Small intestine (tissue), 7 donors: ENCODE results near the gene UBE2M. TPM values are rescaled to one million over a fixed set of nuclear protein-coding genes. Genes with fewer than 3 reads are reported as not detected.

Experiments
- DNase-seq, 2 donors: peaks; one replicate each; pipeline versions ENCODE4 v3.0.0 to v3.0.0-alpha.2; 2013
- FAIRE-seq: peaks from 2 replicates; lab custom pipeline; 2012; peaks lifted over from hg19 to GRCh38; lab: Jason Lieb, UNC
- H3K27ac ChIP-seq, 3 donors: one replicate each; pipeline ENCODE4 v1.5.1; 2013; ENCODE audit warnings: low read length in 2 of 3, mild to moderate bottlenecking in 2 of 3, control low read depth in 1 of 3, inconsistent platforms in 1 of 3, low read depth in 1 of 3, moderate library complexity in 1 of 3
- H3K27me3 ChIP-seq, 3 donors: one replicate each; pipeline ENCODE4 v1.6.1; 2013; ENCODE audit warnings: low read length in 3 of 3, inconsistent platforms in 1 of 3; ENCODE audit not compliant: control insufficient read depth in 3 of 3, insufficient read depth in 3 of 3
- H3K36me3 ChIP-seq, 3 donors: one replicate each; pipeline ENCODE4 v1.6.1; 2013; ENCODE audit warnings: low read length in 3 of 3, inconsistent platforms in 1 of 3, low read depth in 1 of 3, mild to moderate bottlenecking in 1 of 3, moderate library complexity in 1 of 3; ENCODE audit not compliant: control insufficient read depth in 3 of 3, insufficient read depth in 2 of 3
- H3K4me1 ChIP-seq, 3 donors: one replicate each; pipeline ENCODE4 v1.6.1; 2013; ENCODE audit warnings: low read length in 2 of 3, inconsistent platforms in 1 of 3, low read depth in 1 of 3, mild to moderate bottlenecking in 1 of 3, moderate library complexity in 1 of 3; ENCODE audit not compliant: control insufficient read depth in 3 of 3, insufficient read depth in 2 of 3
- H3K4me3 ChIP-seq, 3 donors: one replicate each; pipeline ENCODE4 v1.5.1; 2013; ENCODE audit warnings: low read length in 3 of 3, control low read depth in 1 of 3, inconsistent platforms in 1 of 3, low read depth in 1 of 3, mild to moderate bottlenecking in 1 of 3, moderate library complexity in 1 of 3
- H3K9me3 ChIP-seq, 2 donors: one replicate each; pipeline ENCODE4 v1.6.1; 2013; ENCODE audit warnings: low read depth in 1 of 2, low read length in 1 of 2; ENCODE audit not compliant: control insufficient read depth in 2 of 2, insufficient read depth in 1 of 2
- WGBS, 3 donors: extraction: QIAGEN DNeasy Blood & Tissue Kit; methylation state at CpG; one replicate each; pipeline ENCODE4 v1.1.7; 2013; 5-methylcytosine and 5-hydroxymethylcytosine counted together
- polyA plus RNA-seq, 4 donors: library from polyadenylated mRNA; stranded (reverse) in 3 of 4; unstranded in 1 of 4; fragments of 200-250 nt in 3 of 4; fragments of 120-200 nt in 1 of 4; gene quantifications; one replicate each; pipeline versions ENCODE4 v1.2.1 to v1.2.3, GENCODE V29; 2013
- donor health status: healthy with polysubstance abuse.
- donor health status: control.
- donor health status: control.
- donor health status: Bipolar disorder and iron deficiency.
- donor health status: healthy.

UBE2M gene
- polyA plus RNA-seq, 4 donors, result 42.7 to 53.4 (median 48.9) TPM

DNA sequence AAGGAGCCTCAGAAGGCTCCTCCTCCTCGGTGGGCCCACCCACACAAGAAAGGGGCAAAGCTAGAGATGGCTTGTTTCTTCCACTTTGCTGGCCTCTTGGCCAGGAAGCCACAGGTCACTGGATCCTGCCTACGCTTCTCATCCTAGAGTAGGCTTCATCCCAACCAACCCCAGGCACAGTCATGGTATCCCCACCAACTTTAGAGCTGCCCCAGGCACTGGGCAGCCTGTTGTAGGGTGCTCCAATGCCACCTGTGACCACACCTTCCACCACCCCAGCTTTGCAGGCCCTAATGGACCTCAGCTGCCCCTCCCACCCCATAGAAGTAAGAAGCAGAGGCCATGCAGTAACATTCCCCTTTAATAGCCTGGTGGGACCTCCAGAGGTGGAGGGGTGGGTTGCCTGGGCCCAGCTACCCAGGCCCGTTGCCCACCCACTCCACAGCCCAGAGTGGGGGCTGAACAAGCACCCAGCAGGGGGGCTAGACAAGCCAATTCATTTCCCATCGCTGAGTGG, 3.0 kb downstream of the UBE2M start:
- Histone ChIP-seq H3K27me3 (no peaks in the 10 kb centered on the region), H3K4me3 (peak overlapping the region; percentile 17 to 80 (median 67)), H3K9me3 (no peaks in the 10 kb centered on the region), H3K4me1 (peaks cover 0 to 32% (median 4%) of the 10 kb centered on the region in 3 donors), H3K36me3 (peaks cover 14 to 58% (median 20%) of the 10 kb centered on the region in 3 donors), H3K27ac (peak overlapping the region; percentile 64 to 97 (median 94))
- DNase-seq (no peak), FAIRE-seq (no peak)
- 39 to 42% (median 40%) methylated on average over 4 of the region's 4 CpGs for WGBS, 3 donors

DNA sequence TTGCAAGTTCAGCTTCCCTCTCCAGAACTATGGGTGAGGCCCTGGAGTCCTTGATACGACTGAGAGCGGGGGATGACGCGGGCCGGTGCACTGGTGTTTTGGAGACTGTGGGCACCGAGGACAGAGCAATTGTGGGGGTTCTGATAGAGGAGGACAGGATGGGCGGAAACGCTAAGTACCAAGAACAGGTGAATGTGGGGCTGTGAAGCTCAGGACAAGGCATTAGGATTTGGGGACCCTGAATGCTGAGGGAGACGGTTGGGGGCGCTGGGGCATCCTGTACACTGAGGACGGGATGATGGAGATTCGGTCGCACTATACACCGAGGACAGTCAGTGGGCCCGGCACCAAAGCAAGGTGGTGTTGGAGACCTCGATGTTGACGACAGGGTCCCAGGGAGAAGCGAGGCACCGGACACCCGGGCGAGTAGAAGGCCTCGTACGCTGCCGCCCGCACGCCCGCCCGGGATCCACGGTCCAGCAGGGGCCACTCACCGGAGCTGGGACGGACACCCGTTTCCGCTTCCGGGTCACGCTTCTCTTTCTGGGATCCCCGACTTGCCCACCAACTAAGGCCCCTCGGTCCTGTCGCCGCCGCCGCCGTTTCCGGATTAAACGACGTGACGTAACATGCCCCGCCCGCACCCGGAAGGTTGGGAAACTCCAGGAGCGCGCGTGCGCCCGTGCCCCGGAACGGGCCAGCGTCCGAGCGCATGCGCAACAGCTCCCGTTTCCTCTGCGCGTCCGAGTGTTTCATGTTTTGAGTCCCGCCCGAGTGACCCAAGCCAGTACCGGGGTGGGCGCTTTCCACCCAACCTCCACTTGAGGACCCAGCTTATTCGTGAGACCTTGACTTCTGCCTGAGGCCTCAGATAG, 3.7 kb downstream of the UBE2M start, which contains the start of gene CHMP2A:
Gene CHMP2A (minus strand): TSS at position 612 of the 875 bp plus-strand sequence. CDS start 893 bp downstream, outside the sequence.
- DNase-seq (peak; percentile 95 to 99), FAIRE-seq (no peak)
- Histone ChIP-seq H3K9me3 (no peaks in the 10 kb centered on the region), H3K4me1 (peaks cover 0 to 25% (median 4%) of the 10 kb centered on the region in 3 donors), H3K36me3 (peaks cover 14 to 65% (median 20%) of the 10 kb centered on the region in 3 donors), H3K27ac (peak within 1 kb of the TSS; percentile 86 to 97 (median 94)), H3K27me3 (no peaks in the 10 kb centered on the region), H3K4me3 (peak within 1 kb of the TSS; percentile 60 to 80 (median 67))
- 0 to 1% (median 0%) methylated on average over 49 to 69 of the region's 69 CpGs for WGBS, 3 donors

GRCh38 chr19:58553799-58554493, 4.5 kb downstream of the UBE2M start:
- H3K4me3 ChIP-seq, result peak overlapping the region; percentile 60 to 80 (median 67)
- DNase-seq (peak in 1 of 2 donors; percentile 41), FAIRE-seq (no peak)
- WGBS, 3 donors, result 21 to 33% (median 26%) methylated on average over 18 of the region's 18 CpGs
- H3K9me3 ChIP-seq, result no peaks in the 10 kb centered on the region
- H3K4me1 ChIP-seq, result peaks cover 0 to 22% (median 4%) of the 10 kb centered on the region in 3 donors
- H3K27me3 ChIP-seq, result no peaks in the 10 kb centered on the region
- peak overlapping the region; percentile 86 to 97 (median 94) for H3K27ac ChIP-seq
- peaks cover 17 to 73% (median 24%) of the 10 kb centered on the region in 3 donors for H3K36me3 ChIP-seq

GRCh38 chr19:58552655-58553054, 5.8 kb downstream of the UBE2M start:
- no peak overlapping the region for H3K4me3 ChIP-seq
- 85 to 91% (median 88%) methylated on average over 2 of the region's 2 CpGs for WGBS, 3 donors
- H3K9me3 ChIP-seq, result no peaks in the 10 kb centered on the region
- no peak for DNase-seq
- no peak overlapping the region for H3K27ac ChIP-seq
- H3K4me1 ChIP-seq, result peaks cover 0 to 22% (median 4%) of the 10 kb centered on the region in 3 donors
- H3K36me3 ChIP-seq, result peaks cover 24 to 86% (median 31%) of the 10 kb centered on the region in 3 donors
- no peak for FAIRE-seq
- H3K27me3 ChIP-seq, result no peaks in the 10 kb centered on the region

DNA sequence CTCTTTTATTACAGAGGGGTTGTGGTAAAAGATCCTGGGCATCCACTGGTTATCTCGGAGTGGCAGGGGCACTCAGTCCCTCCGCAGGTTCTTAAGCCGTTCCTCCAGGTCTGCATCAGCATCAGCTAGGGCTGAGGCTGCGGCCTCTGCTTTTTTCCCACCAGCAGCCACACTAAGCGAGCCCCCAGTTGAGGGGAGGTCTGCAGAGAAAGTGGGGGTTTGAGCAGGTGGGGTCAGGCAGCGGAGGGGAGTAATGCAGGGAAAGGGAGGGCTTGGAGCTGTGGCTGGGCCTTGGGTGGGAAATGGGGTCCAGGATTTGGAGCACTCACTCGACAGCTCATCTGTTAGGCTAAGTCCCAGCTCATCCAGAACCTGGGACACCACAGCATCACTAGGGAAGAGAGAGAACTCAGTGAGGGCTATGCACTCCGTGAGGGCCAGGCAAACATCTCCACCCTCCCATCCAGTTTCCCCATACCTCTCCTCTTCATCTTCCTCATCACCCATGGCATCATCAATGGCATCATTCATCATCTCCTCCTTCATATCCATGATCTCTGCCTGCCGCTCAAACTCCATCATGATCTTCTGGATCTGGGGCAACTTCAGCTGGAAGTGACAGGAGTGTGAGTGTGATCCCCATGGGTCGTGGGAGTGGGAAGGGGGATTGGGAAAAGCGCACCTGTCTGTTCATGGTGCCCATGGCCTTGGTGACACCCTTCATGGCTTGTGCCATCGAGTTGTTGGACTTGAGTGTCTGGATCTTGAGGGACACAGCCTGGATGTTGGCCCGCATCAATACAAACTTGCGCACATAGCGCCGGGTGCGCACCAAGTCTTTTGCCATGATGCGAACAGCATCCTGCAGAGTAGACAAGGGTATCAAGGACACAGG, 6.6 kb downstream of the UBE2M start:
- H3K27ac ChIP-seq, result no peak overlapping the region
- no peak overlapping the region for H3K4me3 ChIP-seq
- 92 to 96% (median 94%) methylated on average over 18 of the region's 18 CpGs for WGBS, 3 donors
- DNase-seq, result no peak
- H3K27me3 ChIP-seq, result no peaks in the 10 kb centered on the region
- H3K9me3 ChIP-seq, result no peaks in the 10 kb centered on the region
- no peak for FAIRE-seq
- H3K36me3 ChIP-seq, result peaks cover 27 to 88% (median 31%) of the 10 kb centered on the region in 3 donors
- peaks cover 0 to 19% (median 4%) of the 10 kb centered on the region in 3 donors for H3K4me1 ChIP-seq

DNA sequence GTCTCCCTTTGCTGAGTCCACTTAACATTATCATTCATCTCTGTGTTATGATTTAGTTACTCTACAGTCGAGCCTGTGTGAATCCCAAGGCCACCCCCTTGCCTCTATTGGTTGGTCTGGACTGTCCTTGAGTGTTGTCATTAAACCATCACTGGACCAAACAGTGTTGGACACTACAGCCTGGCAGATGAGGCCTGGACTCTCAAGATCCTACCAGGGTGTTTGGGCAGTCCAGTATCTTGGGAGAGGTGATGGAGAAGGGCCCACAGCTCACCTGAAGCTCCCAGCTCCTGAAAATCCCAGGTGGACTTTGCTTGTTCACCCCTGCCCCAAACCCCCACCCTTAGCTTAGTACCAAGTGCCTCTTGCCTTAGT, 7.3 kb downstream of the UBE2M start:
- Histone ChIP-seq H3K4me3 (no peak overlapping the region), H3K36me3 (peaks cover 27 to 84% (median 28%) of the 10 kb centered on the region in 3 donors), H3K27me3 (no peaks in the 10 kb centered on the region), H3K27ac (no peak overlapping the region), H3K4me1 (peaks cover 5 to 19% (median 10%) of the 10 kb centered on the region in 3 donors), H3K9me3 (no peaks in the 10 kb centered on the region)
- no peak for DNase-seq
- WGBS, 3 donors, result 33 to 40% (median 39%) methylated on average over 1 of the region's 1 CpG
- no peak for FAIRE-seq

DNA sequence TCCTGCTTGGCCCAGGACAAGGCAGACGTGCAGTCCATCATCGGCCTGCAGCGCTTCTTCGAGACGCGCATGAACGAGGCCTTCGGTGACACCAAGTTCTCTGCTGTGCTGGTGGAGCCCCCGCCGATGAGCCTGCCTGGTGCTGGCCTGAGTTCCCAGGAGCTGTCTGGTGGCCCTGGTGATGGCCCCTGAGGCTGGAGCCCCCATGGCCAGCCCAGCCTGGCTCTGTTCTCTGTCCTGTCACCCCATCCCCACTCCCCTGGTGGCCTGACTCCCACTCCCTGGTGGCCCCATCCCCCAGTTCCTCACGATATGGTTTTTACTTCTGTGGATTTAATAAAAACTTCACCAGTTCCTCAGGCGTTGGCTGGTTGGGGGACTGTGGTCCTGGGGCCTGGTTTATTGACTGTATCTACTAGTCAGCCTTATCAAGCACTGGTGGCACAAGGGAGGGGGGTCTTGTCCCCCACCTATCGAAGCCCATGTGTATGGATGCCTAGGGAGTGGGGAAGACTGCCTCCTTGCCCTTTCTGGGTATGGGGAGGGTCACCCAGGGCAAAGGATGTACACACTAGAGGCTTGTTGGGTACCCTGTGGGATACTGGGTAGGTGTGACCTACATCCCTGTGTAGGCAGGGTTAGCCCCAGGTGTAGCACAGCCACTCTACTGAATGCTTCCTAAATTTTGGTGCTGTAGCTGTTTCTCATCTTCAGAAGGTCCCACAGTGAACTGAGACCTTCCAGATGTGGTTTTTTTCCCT, 7.9 kb downstream of the UBE2M start:
- no peak overlapping the region for H3K27ac ChIP-seq
- no peak for DNase-seq
- H3K27me3 ChIP-seq, result no peaks in the 10 kb centered on the region
- 86 to 91% (median 89%) methylated on average over 12 to 13 of the region's 13 CpGs for WGBS, 3 donors
- peaks cover 5 to 19% (median 14%) of the 10 kb centered on the region in 3 donors for H3K4me1 ChIP-seq
- H3K4me3 ChIP-seq, result no peak overlapping the region
- H3K36me3 ChIP-seq, result peaks cover 24 to 83% (median 27%) of the 10 kb centered on the region in 3 donors
- FAIRE-seq, result no peak
- H3K9me3 ChIP-seq, result no peaks in the 10 kb centered on the region
